DOHH2 (cell line): ENCODE measurements around the gene PCDHGB6.

Source experiments
- H3F3A ChIP-seq: fragments of 200-600 bp; sonication (generic), shearing (Covaris generic); 2 replicates; pipeline ENCODE4 v1.6.0; 2016; ENCODE audit warnings: antibody characterized with exemption, mild to moderate bottlenecking; ENCODE audit not compliant: control insufficient read depth, insufficient read depth
- H3K27ac ChIP-seq: fragments of 200-600 bp; sonication (generic); 2 replicates; pipeline ENCODE4 v1.5.1; 2014; ENCODE audit warnings: low read depth, mild to moderate bottlenecking, low read length, moderate library complexity
- H3K27me3 ChIP-seq: fragments of 200-600 bp; sonication (generic); 2 replicates; pipeline ENCODE4 v1.6.1; 2014; ENCODE audit warnings: mild to moderate bottlenecking, low read length, mixed read lengths; ENCODE audit not compliant: control insufficient read depth
- H3K36me3 ChIP-seq: fragments of 200-600 bp; sonication (generic); 2 replicates; pipeline ENCODE4 v1.6.1; 2014; ENCODE audit warnings: mild to moderate bottlenecking, low read length, moderate library complexity, mixed read lengths; ENCODE audit not compliant: control insufficient read depth
- H3K4me1 ChIP-seq: fragments of 200-600 bp; sonication (generic); 2 replicates; pipeline ENCODE4 v1.6.1; 2014; ENCODE audit warnings: mild to moderate bottlenecking, low read length, mixed read lengths; ENCODE audit not compliant: control insufficient read depth
- H3K4me2 ChIP-seq: fragments of 200-600 bp; sonication (generic); 2 replicates; pipeline ENCODE4 v1.6.0; 2014; ENCODE audit warnings: mild to moderate bottlenecking, low read length, moderate library complexity
- H3K4me3 ChIP-seq: fragments of 200-600 bp; sonication (generic); 2 replicates; pipeline ENCODE4 v1.5.1; 2014; ENCODE audit warnings: mild to moderate bottlenecking, low read length, mixed read lengths
- H3K79me2 ChIP-seq: fragments of 200-600 bp; sonication (generic); 2 replicates; pipeline ENCODE4 v1.6.1; 2014; ENCODE audit warnings: mild to moderate bottlenecking, low read length, mixed read lengths; ENCODE audit not compliant: control insufficient read depth
- H3K9me2 ChIP-seq: fragments of 200-600 bp; sonication (generic); replicated peaks from 2 replicates; pipeline ENCODE4 v1.6.1; 2014; ENCODE audit warnings: mild to moderate bottlenecking, low read length, mixed read lengths; ENCODE audit not compliant: control insufficient read depth
- H3K9me3 ChIP-seq: fragments of 200-600 bp; sonication (generic); 2 replicates; pipeline ENCODE4 v1.6.1; 2014; ENCODE audit warnings: antibody characterized with exemption, low read length, mixed read lengths; ENCODE audit not compliant: control insufficient read depth, insufficient read depth
- H4K20me1 ChIP-seq: fragments of 200-600 bp; sonication (generic); 2 replicates; pipeline ENCODE4 v1.6.0; 2014; ENCODE audit warnings: low read depth, mild to moderate bottlenecking, antibody characterized with exemption, low read length, moderate library complexity; ENCODE audit not compliant: control insufficient read depth, insufficient read depth
- CTCF ChIP-seq: fragments of 200-600 bp; sonication (generic); IDR thresholded peaks from one replicate; pipeline ENCODE4 v1.5.1; 2014; ENCODE audit warnings: antibody characterized with exemption, mild to moderate bottlenecking, low read depth, low read length; ENCODE audit not compliant: poor library complexity, severe bottlenecking
- EZH2phosphoT487 ChIP-seq: fragments of 200-600 bp; sonication (generic); IDR thresholded peaks from 2 replicates; pipeline ENCODE4 v1.6.1; 2017; ENCODE audit warnings: borderline replicate concordance, mild to moderate bottlenecking, antibody characterized with exemption, low read length, moderate library complexity, mixed read lengths

PCDHGB6 gene

GRCh38 chr5:141382469-141383294, 25.1 kb upstream of the PCDHGB6 start, which contains the start of gene PCDHGA7:
PCDHGA7 (plus strand) TSS chr5:141382742; CDS start chr5:141382900, 158 bp downstream.
- no peak within 1 kb of the TSS for H3K4me3 ChIP-seq
- H3K4me2 ChIP-seq = no peak within 1 kb of the TSS
- no peaks in the 10 kb centered on the region for H3K27me3 ChIP-seq
- H3K9me3 ChIP-seq = peaks cover 26% of the 10 kb centered on the region; the same call in 1 of the 2 replicates
- no peak within 1 kb of the TSS for H3K27ac ChIP-seq
- peaks cover 25% of the 10 kb centered on the region for H3K36me3 ChIP-seq
- H3K9me2 ChIP-seq = no peaks in the 10 kb centered on the region
- no peaks in the 10 kb centered on the region; the same call in 1 of the 2 replicates for H3K79me2 ChIP-seq
- TF ChIP-seq CTCF = no peak
- no peak for TF ChIP-seq EZH2phosphoT487
- H3F3A ChIP-seq = no peaks in the 10 kb centered on the region
- no peaks in the 10 kb centered on the region for H4K20me1 ChIP-seq
- H3K4me1 ChIP-seq = no peaks in the 10 kb centered on the region

- no peaks in the 10 kb centered on the region for H3K27me3 ChIP-seq
- no peaks in the 10 kb centered on the region for H3K4me1 ChIP-seq
- TF ChIP-seq EZH2phosphoT487 (no peak), CTCF (no peak)
- H3K79me2 ChIP-seq = peaks cover 1% of the 10 kb centered on the region; the same call in 1 of the 2 replicates
- peaks cover 26% of the 10 kb centered on the region for H3K36me3 ChIP-seq
- no peak overlapping the region for H3K27ac ChIP-seq
- H3F3A ChIP-seq = no peaks in the 10 kb centered on the region
- no peak overlapping the region for H3K4me3 ChIP-seq
- no peaks in the 10 kb centered on the region for H4K20me1 ChIP-seq
- H3K9me3 ChIP-seq = peaks cover 28% of the 10 kb centered on the region; the same call in 1 of the 2 replicates
- H3K9me2 ChIP-seq = no peaks in the 10 kb centered on the region
- no peak overlapping the region for H3K4me2 ChIP-seq
Observed at GRCh38 chr5:141383345-141383744, 24.5 kb upstream of the PCDHGB6 start.

- H3K4me3 ChIP-seq = no peak overlapping the region
- no peaks in the 10 kb centered on the region for H3K27me3 ChIP-seq
- H3K36me3 ChIP-seq = peaks cover 32% of the 10 kb centered on the region
- no peaks in the 10 kb centered on the region for H4K20me1 ChIP-seq
- peaks cover 39% of the 10 kb centered on the region for H3K9me3 ChIP-seq
- H3K4me2 ChIP-seq = no peak overlapping the region
- TF ChIP-seq CTCF = no peak
- TF ChIP-seq EZH2phosphoT487 = no peak
- H3K4me1 ChIP-seq = no peaks in the 10 kb centered on the region
- no peaks in the 10 kb centered on the region for H3K9me2 ChIP-seq
- H3K27ac ChIP-seq = no peak overlapping the region
- H3F3A ChIP-seq = no peaks in the 10 kb centered on the region
- peaks cover 7% of the 10 kb centered on the region for H3K79me2 ChIP-seq
Observed at GRCh38 chr5:141384471-141385267, 23.2 kb upstream of the PCDHGB6 start.
